Immature natural killer cell (primary cell): ENCODE data around the gene SLC46A1. TPM values are rescaled to one million over a fixed set of nuclear protein-coding genes. Genes with fewer than 3 reads are reported as not detected.

Experiments used
- DNase-seq, 3 donors: peaks; one replicate each; pipeline ENCODE4 v3.0.0; 2022; ENCODE audit warnings: mixed read lengths in 1 of 3
- H3K27ac Mint-ChIP-seq, 6 donors: one replicate each; pipeline ENCODE4 v1.8.0; 2020; ENCODE audit warnings: mixed read lengths in 6 of 6, mild to moderate bottlenecking in 5 of 6, inconsistent platforms in 4 of 6, moderate library complexity in 3 of 6
- H3K27me3 Mint-ChIP-seq, 3 donors: one replicate each; pipeline ENCODE4 v1.8.0; 2020 to 2021; ENCODE audit warnings: low read depth in 3 of 3, mild to moderate bottlenecking in 3 of 3, mixed read lengths in 3 of 3, moderate library complexity in 3 of 3, inconsistent platforms in 1 of 3
- H3K36me3 Mint-ChIP-seq, 3 donors: one replicate each; pipeline ENCODE4 v1.8.0; 2020; ENCODE audit warnings: mixed read lengths in 3 of 3, inconsistent platforms in 2 of 3, mild to moderate bottlenecking in 2 of 3
- H3K4me1 Mint-ChIP-seq, 2 donors: one replicate each; pipeline ENCODE4 v1.8.0; 2020; ENCODE audit warnings: inconsistent platforms in 2 of 2, mild to moderate bottlenecking in 2 of 2, mixed read lengths in 2 of 2, moderate library complexity in 1 of 2
- H3K4me3 Mint-ChIP-seq, 5 donors: one replicate each; pipeline ENCODE4 v1.8.0; 2020; ENCODE audit warnings: mild to moderate bottlenecking in 5 of 5, mixed read lengths in 5 of 5, inconsistent platforms in 3 of 5, moderate library complexity in 3 of 5
- H3K9me3 Mint-ChIP-seq, 6 donors: one replicate each; pipeline ENCODE4 v1.8.0; 2020; ENCODE audit warnings: mild to moderate bottlenecking in 6 of 6, mixed read lengths in 6 of 6, inconsistent platforms in 4 of 6, moderate library complexity in 3 of 6
- polyA plus RNA-seq, 3 donors: library from polyadenylated mRNA; unstranded; fragments of 300-500 nt; fragmentation: Illumina TruSeq; gene quantifications; one replicate each; pipeline ENCODE4 v1.2.3, GENCODE V29; 2021

The SLC46A1 gene
- polyA plus RNA-seq, 3 donors from 2014 or later, result 0.61 to 1.9 TPM; not detected in 1

- H3K4me3 Mint-ChIP-seq, result no peak overlapping the region
- peak overlapping the region in 1 of 6 donors; percentile 61 for H3K27ac Mint-ChIP-seq
These were observed 36.9 kb downstream of the SLC46A1 start for GRCh38 chr17:28368915-28369683.

GRCh38 chr17:28368306-28368831 lies 37.6 kb downstream of the SLC46A1 start:
- peaks cover 14 to 15% of the 10 kb centered on the region in 2 donors for H3K4me1 Mint-ChIP-seq
- no peak overlapping the region for H3K27ac Mint-ChIP-seq
- DNase-seq, result no peak
- H3K27me3 Mint-ChIP-seq, result peaks cover 0 to 5% (median 0%) of the 10 kb centered on the region in 3 donors
- H3K4me3 Mint-ChIP-seq, result no peak overlapping the region
- peaks cover 0 to 3% (median 0%) of the 10 kb centered on the region in 3 donors for H3K36me3 Mint-ChIP-seq
- no peaks in the 10 kb centered on the region for H3K9me3 Mint-ChIP-seq

More at GRCh38 chr17:28368915-28369683, 36.9 kb downstream of the SLC46A1 start:
- no peaks in the 10 kb centered on the region for H3K9me3 Mint-ChIP-seq
- no peaks in the 10 kb centered on the region for H3K36me3 Mint-ChIP-seq
- no peak for DNase-seq
- H3K27me3 Mint-ChIP-seq, result peaks cover 0 to 5% (median 0%) of the 10 kb centered on the region in 3 donors
- H3K4me1 Mint-ChIP-seq, result peaks cover 18 to 19% of the 10 kb centered on the region in 2 donors

- Mint-ChIP-seq H3K4me3 (no peak overlapping the region), H3K27ac (no peak overlapping the region), H3K4me1 (peaks cover 8 to 9% of the 10 kb centered on the region in 2 donors)
These were observed 38.2 kb downstream of the SLC46A1 start for GRCh38 chr17:28367641-28368305.

GRCh38 chr17:28366605-28367004 lies 39.4 kb downstream of the SLC46A1 start:
- peaks cover 0 to 5% (median 0%) of the 10 kb centered on the region in 3 donors for H3K27me3 Mint-ChIP-seq
- H3K4me1 Mint-ChIP-seq, result peaks cover 3 to 5% of the 10 kb centered on the region in 2 donors
- H3K4me3 Mint-ChIP-seq, result no peak overlapping the region
- DNase-seq, result no peak
- peaks cover 0 to 8% (median 4%) of the 10 kb centered on the region in 3 donors for H3K36me3 Mint-ChIP-seq
- no peaks in the 10 kb centered on the region for H3K9me3 Mint-ChIP-seq
- peak overlapping the region in 2 of 6 donors; percentile 4 to 23 for H3K27ac Mint-ChIP-seq

More at GRCh38 chr17:28367641-28368305, 38.2 kb downstream of the SLC46A1 start:
- H3K36me3 Mint-ChIP-seq, result peaks cover 0 to 7% (median 0%) of the 10 kb centered on the region in 3 donors
- DNase-seq, result no peak
- no peaks in the 10 kb centered on the region for H3K9me3 Mint-ChIP-seq
- H3K27me3 Mint-ChIP-seq, result peaks cover 0 to 5% (median 0%) of the 10 kb centered on the region in 3 donors

GRCh38 chr17:28365487-28365886 lies 40.5 kb downstream of the SLC46A1 start:
- H3K36me3 Mint-ChIP-seq, result peaks cover 0 to 15% (median 4%) of the 10 kb centered on the region in 3 donors
- peaks cover 0 to 5% (median 0%) of the 10 kb centered on the region in 3 donors for H3K27me3 Mint-ChIP-seq
- H3K4me1 Mint-ChIP-seq, result no peaks in the 10 kb centered on the region
- no peak for DNase-seq
- H3K4me3 Mint-ChIP-seq, result no peak overlapping the region
- H3K27ac Mint-ChIP-seq, result no peak overlapping the region
- H3K9me3 Mint-ChIP-seq, result no peaks in the 10 kb centered on the region

- Mint-ChIP-seq H3K4me3 (no peak within 1 kb of the TSS), H3K4me1 (no peaks in the 10 kb centered on the region), H3K36me3 (peaks cover 0 to 18% (median 8%) of the 10 kb centered on the region in 3 donors), H3K27me3 (peaks cover 0 to 5% (median 0%) of the 10 kb centered on the region in 3 donors), H3K9me3 (no peaks in the 10 kb centered on the region), H3K27ac (no peak within 1 kb of the TSS)
- no peak for DNase-seq
These were observed 41.2 kb downstream of the SLC46A1 start, which contains the start of gene SEBOX for GRCh38 chr17:28364665-28365363. Gene SEBOX (minus strand): TSS chr17:28365199. CDS start chr17:28365151, 48 bp downstream.

GRCh38 chr17:28363776-28364650 lies 42.0 kb downstream of the SLC46A1 start:
- Mint-ChIP-seq H3K27me3 (peaks cover 0 to 3% (median 0%) of the 10 kb centered on the region in 3 donors), H3K27ac (no peak overlapping the region), H3K36me3 (peaks cover 0 to 22% (median 8%) of the 10 kb centered on the region in 3 donors), H3K4me3 (no peak overlapping the region), H3K4me1 (peaks cover 0 to 3% of the 10 kb centered on the region in 2 donors), H3K9me3 (no peaks in the 10 kb centered on the region)
- DNase-seq, result no peak

GRCh38 chr17:28363186-28363585 lies 42.8 kb downstream of the SLC46A1 start:
- no peak for DNase-seq
- peaks cover 6% of the 10 kb centered on the region in 2 donors for H3K4me1 Mint-ChIP-seq
- H3K27ac Mint-ChIP-seq, result no peak overlapping the region
- no peak overlapping the region for H3K4me3 Mint-ChIP-seq
- peaks cover 0 to 3% (median 0%) of the 10 kb centered on the region in 3 donors for H3K27me3 Mint-ChIP-seq
- H3K9me3 Mint-ChIP-seq, result no peaks in the 10 kb centered on the region
- peaks cover 0 to 22% (median 8%) of the 10 kb centered on the region in 3 donors for H3K36me3 Mint-ChIP-seq

GRCh38 chr17:28357901-28358197 lies 48.2 kb downstream of the SLC46A1 start:
- Mint-ChIP-seq H3K4me1 (peaks cover 25 to 34% of the 10 kb centered on the region in 2 donors), H3K36me3 (peaks cover 2 to 26% (median 8%) of the 10 kb centered on the region in 3 donors), H3K27me3 (peaks cover 0 to 7% (median 5%) of the 10 kb centered on the region in 3 donors), H3K9me3 (no peaks in the 10 kb centered on the region), H3K4me3 (peak overlapping the region; percentile 92 to 95 (median 94)), H3K27ac (peak overlapping the region; percentile 88 to 95 (median 95))
- DNase-seq, result no peak

- H3K4me3 Mint-ChIP-seq, result peak within 1 kb of the TSS; percentile 92 to 95 (median 94)
- peaks cover 3 to 24% (median 8%) of the 10 kb centered on the region in 3 donors for H3K36me3 Mint-ChIP-seq
- peak; percentile 95 to 96 (median 95) for DNase-seq
- peak within 1 kb of the TSS; percentile 88 to 95 (median 95) for H3K27ac Mint-ChIP-seq
- H3K27me3 Mint-ChIP-seq, result peaks cover 0 to 7% (median 5%) of the 10 kb centered on the region in 3 donors
- H3K9me3 Mint-ChIP-seq, result no peaks in the 10 kb centered on the region
- H3K4me1 Mint-ChIP-seq, result peaks cover 25 to 34% of the 10 kb centered on the region in 2 donors
These were observed 48.7 kb downstream of the SLC46A1 start, which contains the start of gene POLDIP2 for GRCh38 chr17:28357061-28357900. Gene POLDIP2 (minus strand): TSS chr17:28357527. CDS start chr17:28357448, 79 bp downstream.

- peaks cover 0 to 5% of the 10 kb centered on the region in 2 donors for H3K4me1 Mint-ChIP-seq
- DNase-seq, result no peak
- no peaks in the 10 kb centered on the region for H3K9me3 Mint-ChIP-seq
- H3K27ac Mint-ChIP-seq, result no peak overlapping the region
- no peak overlapping the region for H3K4me3 Mint-ChIP-seq
- H3K27me3 Mint-ChIP-seq, result peaks cover 0 to 3% (median 0%) of the 10 kb centered on the region in 3 donors
- H3K36me3 Mint-ChIP-seq, result peaks cover 11 to 51% (median 19%) of the 10 kb centered on the region in 3 donors
These were observed 55.7 kb downstream of the SLC46A1 start for GRCh38 chr17:28350271-28350670.

- H3K9me3 Mint-ChIP-seq, result no peaks in the 10 kb centered on the region
- H3K4me3 Mint-ChIP-seq, result no peak overlapping the region
- H3K27me3 Mint-ChIP-seq, result peaks cover 0 to 3% (median 0%) of the 10 kb centered on the region in 3 donors
- no peak for DNase-seq
- peaks cover 11 to 49% (median 20%) of the 10 kb centered on the region in 3 donors for H3K36me3 Mint-ChIP-seq
- H3K27ac Mint-ChIP-seq, result no peak overlapping the region
- H3K4me1 Mint-ChIP-seq, result no peaks in the 10 kb centered on the region
These were observed 57.0 kb downstream of the SLC46A1 start for GRCh38 chr17:28348979-28349378.
